GM12878 (cell line): Measurements from ENCODE around the gene TAMALIN. TPM values are rescaled to one million over a fixed set of nuclear protein-coding genes. Genes with fewer than 3 reads are reported as not detected.

Source experiments
- ATAC-seq: fragments of 200-7000 bp; cut with Tn5 transposase; 3 replicates; pipeline ENCODE4 v1.9.1; 2020; ENCODE audit warnings: mild to moderate bottlenecking, moderate library complexity
- BruUV-seq: library from RNA; stranded (reverse); fragments of 400-500 nt; replicated peaks from 2 replicates; lab custom pipeline; 2021; lab: Mats Ljungman, UMichigan
- CTCF ChIA-PET: fragments of 300-600 bp; sonication (Branson Sonifier 250); formaldehyde crosslinking; extraction: SDS; loops from one replicate; lab custom pipeline; 2021; ENCODE audit warnings: inconsistent platforms; lab: Yijun Ruan, JAX
- POLR2A ChIA-PET: fragments of 350-600 bp; formaldehyde crosslinking; extraction: SDS; loops from one replicate; lab custom pipeline; 2021; ENCODE audit warnings: inconsistent platforms; lab: Charles Lee
- RAD21 ChIA-PET: fragments of 300-600 bp; sonication (Branson Sonifier 250); formaldehyde crosslinking; loops from one replicate; lab custom pipeline; 2023; ENCODE audit warnings: antibody characterized with exemption; ENCODE audit not compliant: unreplicated experiment; lab: Charles Lee
- SMC1A ChIA-PET: fragments of 300-600 bp; sonication (Branson Sonifier 250); formaldehyde crosslinking; loops from one replicate; lab custom pipeline; 2023; ENCODE audit not compliant: unreplicated experiment, uncharacterized antibody; lab: Charles Lee
- DNase-seq: peaks from one replicate; pipeline ENCODE4 v3.0.0-alpha.2; 2011; ENCODE audit warnings: low read depth, low spot score
- FAIRE-seq: peaks from 3 replicates; lab custom pipeline; 2011; peaks lifted over from hg19 to GRCh38; lab: Jason Lieb, UNC
- H2AFZ ChIP-seq: 2 replicates; pipeline ENCODE4 v1.6.0; 2011; ENCODE audit warnings: low read depth, low read length, control low read depth; ENCODE audit not compliant: control insufficient read depth
- H3K27ac ChIP-seq: 2 replicates; pipeline ENCODE4 v1.5.1; 2011; ENCODE audit warnings: control low read depth; ENCODE audit not compliant: control insufficient read depth, insufficient read depth
- H3K27me3 ChIP-seq, 2 experiments: replicated peaks in 1 of 2; 2 replicates each; pipeline versions ENCODE4 v1.6.0 to v1.6.1; 2011; ENCODE audit warnings: low read length in 1 of 2; ENCODE audit not compliant: control insufficient read depth in 2 of 2, insufficient read depth in 2 of 2
- H3K36me3 ChIP-seq, 2 experiments: 2 replicates each; pipeline ENCODE4 v1.5.1; 2011; ENCODE audit warnings: low read length in 1 of 2; ENCODE audit not compliant: control insufficient read depth in 2 of 2, insufficient read depth in 2 of 2
- H3K4me1 ChIP-seq: 2 replicates; pipeline ENCODE4 v1.6.1; 2011; ENCODE audit warnings: mild to moderate bottlenecking, low read length, moderate library complexity, mixed read lengths; ENCODE audit not compliant: control insufficient read depth, insufficient read depth
- H3K4me2 ChIP-seq: 2 replicates; pipeline ENCODE4 v1.6.0; 2011; ENCODE audit warnings: control low read depth; ENCODE audit not compliant: control insufficient read depth, insufficient read depth
- H3K4me3 ChIP-seq: fragments of 200-600 bp; sonication (generic); 2 replicates; pipeline ENCODE4 v1.5.1; 2016
- H3K79me2 ChIP-seq: 2 replicates; pipeline ENCODE4 v1.6.0; 2011; ENCODE audit warnings: low read length; ENCODE audit not compliant: control insufficient read depth, insufficient read depth
- H3K9ac ChIP-seq: 2 replicates; pipeline ENCODE4 v1.8.0; 2011; ENCODE audit warnings: low read length, control low read depth, mixed read lengths; ENCODE audit not compliant: control insufficient read depth, insufficient read depth
- H3K9me3 ChIP-seq: replicated peaks from 3 replicates; pipeline ENCODE4 v1.5.1; 2011; ENCODE audit warnings: mild to moderate bottlenecking, low read length; ENCODE audit not compliant: control insufficient read depth, insufficient read depth
- H4K20me1 ChIP-seq: 2 replicates; pipeline ENCODE4 v1.6.0; 2011; ENCODE audit not compliant: control insufficient read depth, insufficient read depth
- ASH2L ChIP-seq: fragments of 300-600, 200-600 bp; sonication (generic); IDR thresholded peaks from 2 replicates; pipeline ENCODE4 v1.6.1; 2017; ENCODE audit warnings: low read depth, mild to moderate bottlenecking, borderline replicate concordance
- BMI1 ChIP-seq: fragments of 450-650 bp; IDR thresholded peaks from 2 replicates; pipeline ENCODE4 v1.6.1; 2016; ENCODE audit warnings: mild to moderate bottlenecking, moderate library complexity, borderline replicate concordance
- IRF3 ChIP-seq: fragments of 450-650 bp; IDR thresholded peaks from 2 replicates; pipeline ENCODE4 v1.6.1; 2014; ENCODE audit warnings: mild to moderate bottlenecking
- POLR2AphosphoS5 ChIP-seq: IDR thresholded peaks from 2 replicates; pipeline ENCODE4 v1.6.1; 2011; ENCODE audit warnings: mild to moderate bottlenecking, low read length, inconsistent platforms
- POU2F2 ChIP-seq: IDR thresholded peaks from 3 replicates; pipeline ENCODE4 v1.6.1; 2011; ENCODE audit warnings: low read depth, mild to moderate bottlenecking, low read length, borderline replicate concordance
- ZBTB40 ChIP-seq: fragments of 450-650 bp; IDR thresholded peaks from 2 replicates; pipeline ENCODE4 v1.6.1; 2016; ENCODE audit warnings: mild to moderate bottlenecking, moderate library complexity, borderline replicate concordance
- ZNF217 ChIP-seq: fragments of 450-650 bp; IDR thresholded peaks from 2 replicates; pipeline ENCODE4 v1.6.1; 2017; ENCODE audit warnings: antibody characterized with exemption, mild to moderate bottlenecking
- ZNF592 ChIP-seq: fragments of 450-650 bp; IDR thresholded peaks from 2 replicates; pipeline ENCODE4 v1.6.1; 2017; ENCODE audit warnings: mild to moderate bottlenecking, moderate library complexity
- WGBS: methylation state at CpG from one replicate; pipeline ENCODE4 v1.1.6; 2016; ENCODE audit warnings: low lambda C conversion rate; ENCODE audit not compliant: insufficient replicate concordance, insufficient coverage; ENCODE audit errors: missing lambda C conversion rate; 5-methylcytosine and 5-hydroxymethylcytosine counted together
- in situ Hi-C: fragments of 300-500 bp; cut with MboI; formaldehyde crosslinking; loops from 9 replicates; pipeline ENCODE4 v1.14.3; 2018; ENCODE audit warnings: mixed read lengths
- intact Hi-C: fragments of 100-400 bp; cut with micrococcal nuclease; formaldehyde crosslinking; loops from one replicate; pipeline ENCODE4 v1.14.2; 2022; ENCODE audit not compliant: unreplicated experiment
- polyA plus RNA-seq, 11 experiments: library from polyadenylated mRNA; depleted of rRNA in 4 of 11; unstranded in 6 of 11; stranded (reverse) in 5 of 11; fragments of >200 nt; fragmentation: Nextera tagmentation in 4 of 11; fragmentation: Illumina TruSeq in 1 of 11; extraction: Ambion mirVana in 4 of 11; extraction: Trizol in 1 of 11; gene quantifications; 1 replicate in 1 of 11; 2 replicates in 10 of 11; pipeline versions ENCODE4 v1.2.1 to v1.2.3, GENCODE V29; 2011 to 2016; ENCODE audit warnings: inconsistent platforms in 2 of 11, missing spikeins in 2 of 11, low read depth in 1 of 11
- total RNA-seq, 4 experiments: library from RNA; depleted of rRNA in 3 of 4; stranded (reverse); fragments of >200 nt in 3 of 4; fragmentation: Illumina TruSeq in 1 of 4; extraction: Trizol in 1 of 4; gene quantifications; 2 replicates each; pipeline versions ENCODE4 v1.2.1 to v1.2.3, GENCODE V29; 2013 to 2021

TAMALIN gene
- total and polyA plus RNA-seq, 10 of the 15 experiments (the other 5 are each of a cell fraction or from before 2014, with no cell fraction given) = 0.09 to 0.58 (median 0.19) TPM; not detected in 4

DNA sequence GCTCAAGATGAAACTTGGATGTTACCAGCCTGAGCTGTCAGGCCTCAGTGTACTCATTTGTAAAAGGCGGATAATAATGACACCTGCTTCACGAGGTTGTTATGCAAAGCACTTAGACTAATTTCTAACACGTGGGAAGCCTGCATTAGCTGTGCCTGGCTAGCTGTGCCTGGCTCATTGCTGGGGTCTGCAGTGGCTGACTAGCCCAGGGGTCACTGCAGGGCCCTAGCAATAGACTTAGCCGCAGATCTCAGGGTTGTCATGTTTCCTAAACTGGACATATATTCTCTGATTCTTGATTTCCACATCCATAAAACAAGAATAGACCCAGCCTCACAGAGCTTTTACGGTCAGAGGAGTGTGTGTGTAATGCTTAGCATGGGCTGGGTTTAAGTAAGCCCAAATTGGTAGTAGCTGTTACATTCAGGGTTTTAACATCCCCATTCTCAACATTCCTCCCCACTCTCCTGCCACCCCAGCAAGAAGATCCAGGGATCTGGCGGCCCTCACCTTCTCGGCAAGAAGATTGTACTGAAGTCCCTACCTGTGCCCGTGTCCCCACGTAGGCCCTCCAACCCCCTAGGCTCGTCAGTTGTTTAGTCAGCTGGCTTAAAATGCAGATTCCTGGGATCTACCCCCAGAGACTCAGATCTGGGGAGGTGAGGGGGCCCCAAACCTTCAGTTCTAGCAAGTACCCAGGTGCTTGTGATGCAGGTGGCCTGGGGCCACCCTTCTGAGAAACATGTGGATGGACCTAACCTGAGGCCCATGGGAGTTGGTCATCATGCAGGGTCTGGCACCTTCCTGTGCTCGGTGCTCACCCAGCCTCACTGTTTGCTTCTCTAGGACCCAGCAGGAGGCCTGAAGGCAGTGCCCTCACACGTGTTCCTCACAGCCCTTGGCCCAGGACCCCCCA lies 53.1 kb downstream of the TAMALIN start:
- RAD21 ChIA-PET = no interaction called here
- SMC1A ChIA-PET = interaction anchor here (1.3 kb wide), 2 partner anchors 11 to 23 kb away, joined by 3 to 6 read pairs; no protein-coding TSS in a partner anchor
- no peaks in the 10 kb centered on the region for H3K79me2 ChIP-seq
- H3K9ac ChIP-seq = no peak overlapping the region
- intact Hi-C loops (no loop called here), in situ Hi-C loops (no loop called here)
- FAIRE-seq (no peak), ATAC-seq (peak; percentile 31), DNase-seq (no peak)
- no peaks in the 10 kb centered on the region; a peak in 1 of 4 replicates for H3K36me3 ChIP-seq
- 45% methylated on average over 12 of the region's 12 CpGs for WGBS
- TF ChIP-seq ZNF217 (no peak), ASH2L (no peak), ZNF592 (no peak), IRF3 (no peak), POU2F2 (peak; percentile 8; the same call in 1 of the 3 replicates), POLR2AphosphoS5 (peak; percentile 66; the same call in 1 of the 2 replicates), BMI1 (no peak), ZBTB40 (no peak)
- POLR2A ChIA-PET = interaction anchor here (0.9 to 1.1 kb wide), 2 partner anchors 9 to 10 kb away, joined by 3 to 6 read pairs; partner anchors contain the start of gene ATG101
- no peak overlapping the region for H3K4me3 ChIP-seq
- H3K4me1 ChIP-seq = no peaks in the 10 kb centered on the region
- no peaks in the 10 kb centered on the region for H4K20me1 ChIP-seq
- H3K27ac ChIP-seq = no peak overlapping the region
- no peak overlapping the region for H3K4me2 ChIP-seq
- CTCF ChIA-PET = interaction anchor here (0.9 to 2.0 kb wide), 4 partner anchors 12 to 60 kb away, joined by 3 to 7 read pairs (median 7); no protein-coding TSS in a partner anchor
- H3K9me3 ChIP-seq = no peaks in the 10 kb centered on the region
- BruUV-seq = no TSS peak
- H3K27me3 ChIP-seq = no peaks in the 10 kb centered on the region; a peak in 1 of 4 replicates
- no peak overlapping the region for H2AFZ ChIP-seq
